OCI-LY1 (cell line): ENCODE measurements around the gene VCAN.
A peak's percentile ranks its signal among the peaks of the same experiment; 100 is the strongest.

Source experiments
- CTCF ChIP-seq: fragments of 200-600 bp; sonication (generic), shearing (Covaris generic); IDR thresholded peaks from 2 replicates; pipeline ENCODE4 v1.5.1; 2017; ENCODE audit warnings: mild to moderate bottlenecking, antibody characterized with exemption, low read length, moderate library complexity, mixed read lengths
- EZH2 ChIP-seq: fragments of 200-600 bp; sonication (generic), shearing (Covaris generic); IDR thresholded peaks from 2 replicates; pipeline ENCODE4 v1.8.0; 2017; ENCODE audit warnings: borderline replicate concordance, mixed run types, mild to moderate bottlenecking, antibody characterized with exemption, low read length, moderate library complexity, mixed read lengths

GRCh38 chr5:83430130-83431010, 41.2 kb upstream of the VCAN start:
- TF ChIP-seq CTCF = peak; percentile 94
- TF ChIP-seq EZH2 = no peak
